Endothelial cell of umbilical vein (primary cell): ENCODE results near the gene RMND5B. TPM values are rescaled to one million over a fixed set of nuclear protein-coding genes. Genes with fewer than 3 reads are reported as not detected.

ENCODE experiments used
- BruUV-seq: library from RNA; stranded (reverse); fragments of 400-500 nt; replicated peaks from 2 replicates; lab custom pipeline; 2021; lab: Mats Ljungman, UMichigan
- CTCF ChIA-PET: fragments of 300-600, 350-600 bp; sonication (Branson Sonifier 250); formaldehyde crosslinking; loops from one replicate; lab custom pipeline; 2021; ENCODE audit warnings: antibody characterized with exemption, inconsistent platforms; lab: Charles Lee
- POLR2A ChIA-PET: fragments of 300-600, 350-600 bp; sonication (Branson Sonifier 250); formaldehyde crosslinking; loops from one replicate; lab custom pipeline; 2021; ENCODE audit warnings: antibody characterized with exemption, inconsistent platforms; lab: Charles Lee
- DNase-seq: peaks from one replicate; pipeline ENCODE4 v3.0.0-alpha.2; 2011; ENCODE audit warnings: low read depth, low spot score
- FAIRE-seq: peaks from 2 replicates; lab custom pipeline; 2011; peaks lifted over from hg19 to GRCh38; lab: Jason Lieb, UNC
- H2AFZ ChIP-seq: 2 replicates; pipeline ENCODE4 v1.6.0; 2012; ENCODE audit warnings: low read depth, low read length, control low read depth, inconsistent platforms
- H3K27ac ChIP-seq: 2 replicates; pipeline ENCODE4 v1.5.1; 2011; ENCODE audit warnings: low read depth, mild to moderate bottlenecking, control low read depth, low read length, moderate library complexity; ENCODE audit not compliant: insufficient read depth
- H3K27me3 ChIP-seq, 2 experiments: 2 replicates each; pipeline versions ENCODE4 v1.6.0 to v1.6.1; 2011; ENCODE audit warnings: low read length in 2 of 2, mixed read lengths in 1 of 2; ENCODE audit not compliant: control insufficient read depth in 2 of 2, insufficient read depth in 2 of 2
- H3K36me3 ChIP-seq, 2 experiments: 2 replicates in 1 of 2; 3 replicates in 1 of 2; pipeline ENCODE4 v1.5.1; 2011; ENCODE audit warnings: low read length in 2 of 2, mild to moderate bottlenecking in 1 of 2, moderate library complexity in 1 of 2; ENCODE audit not compliant: control insufficient read depth in 2 of 2, insufficient read depth in 2 of 2; ENCODE audit errors: extremely low read depth in 1 of 2
- H3K4me1 ChIP-seq: 3 replicates; pipeline ENCODE4 v1.5.1; 2011; ENCODE audit warnings: mild to moderate bottlenecking, low read length; ENCODE audit not compliant: control insufficient read depth, insufficient read depth; ENCODE audit errors: extremely low read depth
- H3K4me2 ChIP-seq: 2 replicates; pipeline ENCODE4 v1.6.1; 2011; ENCODE audit warnings: low read length, control low read depth, mixed read lengths; ENCODE audit not compliant: insufficient read depth
- H3K4me3 ChIP-seq, 3 experiments: fragments of 200-600 bp in 1 of 3; sonication (generic), shearing (Covaris generic) in 1 of 3; replicated peaks in 1 of 3; 2 replicates each; pipeline ENCODE4 v1.5.1; 2011 to 2016; ENCODE audit warnings: control low read depth in 3 of 3, low read length in 3 of 3, mild to moderate bottlenecking in 2 of 3, inconsistent platforms in 1 of 3, low read depth in 1 of 3, moderate library complexity in 1 of 3; ENCODE audit not compliant: insufficient read depth in 1 of 3
- H3K79me2 ChIP-seq: 2 replicates; pipeline ENCODE4 v1.6.0; 2012; ENCODE audit warnings: low read length, inconsistent platforms; ENCODE audit not compliant: control insufficient read depth, insufficient read depth
- H3K9ac ChIP-seq: replicated peaks from 2 replicates; pipeline ENCODE3; 2011; ENCODE audit warnings: low read length, control low read depth; ENCODE audit not compliant: insufficient read depth; ENCODE audit errors: extremely low read depth
- H3K9me1 ChIP-seq: replicated peaks from 3 replicates; pipeline ENCODE4 v1.6.0; 2011; ENCODE audit warnings: mild to moderate bottlenecking, low read length; ENCODE audit not compliant: control insufficient read depth, insufficient read depth; ENCODE audit errors: extremely low read depth
- H3K9me3 ChIP-seq: replicated peaks from 2 replicates; pipeline ENCODE4 v1.5.1; 2012; ENCODE audit warnings: low read length, inconsistent platforms; ENCODE audit not compliant: control insufficient read depth, insufficient read depth
- H4K20me1 ChIP-seq: replicated peaks from 2 replicates; pipeline ENCODE3; 2011; ENCODE audit warnings: mild to moderate bottlenecking, low read length; ENCODE audit not compliant: control insufficient read depth, insufficient read depth; ENCODE audit errors: extremely low read depth
- CTCF ChIP-seq, 2 donors: IDR thresholded peaks; 1 replicate in 1 of 2; 2 replicates in 1 of 2; pipeline ENCODE4 v1.5.1; 2011; ENCODE audit warnings: low read length in 2 of 2, mild to moderate bottlenecking in 2 of 2, moderate library complexity in 2 of 2, control low read depth in 1 of 2, inconsistent platforms in 1 of 2, low read depth in 1 of 2; ENCODE audit not compliant: insufficient read depth in 1 of 2; ENCODE audit errors: extremely low read depth in 1 of 2
- EZH2 ChIP-seq: IDR thresholded peaks from 2 replicates; pipeline ENCODE4 v1.6.1; 2012; ENCODE audit warnings: borderline replicate concordance, low read depth, mild to moderate bottlenecking, moderate library complexity, low read length, inconsistent platforms; ENCODE audit not compliant: severe bottlenecking
- FOS ChIP-seq: IDR thresholded peaks from 2 replicates; pipeline ENCODE4 v1.6.1; 2011; ENCODE audit warnings: mild to moderate bottlenecking, low read length, moderate library complexity, borderline replicate concordance; ENCODE audit not compliant: insufficient read depth
- GATA2 ChIP-seq: IDR thresholded peaks from 2 replicates; pipeline ENCODE4 v1.7.0; 2011; ENCODE audit warnings: low read depth, mild to moderate bottlenecking, moderate library complexity, mixed read lengths, low read length; ENCODE audit not compliant: insufficient read length, insufficient read depth
- JUN ChIP-seq: IDR thresholded peaks from 2 replicates; pipeline ENCODE4 v1.6.1; 2011; ENCODE audit warnings: borderline replicate concordance, low read depth; ENCODE audit not compliant: insufficient read length, insufficient read depth
- MAX ChIP-seq: IDR thresholded peaks from 2 replicates; pipeline ENCODE4 v1.6.1; 2011; ENCODE audit not compliant: insufficient read depth, insufficient read length
- MYC ChIP-seq: IDR thresholded peaks from one replicate; pipeline ENCODE4 v1.6.1; 2011; ENCODE audit warnings: mild to moderate bottlenecking, low read depth, low read length
- POLR2A ChIP-seq: IDR thresholded peaks from 2 replicates; pipeline ENCODE4 v1.6.1; 2012; ENCODE audit warnings: low read depth, mild to moderate bottlenecking, control low read depth, low read length
- POLR2AphosphoS5 ChIP-seq: IDR thresholded peaks from 2 replicates; pipeline ENCODE4 v1.6.1; 2012; ENCODE audit warnings: low read depth, mild to moderate bottlenecking, control low read depth, low read length, moderate library complexity; ENCODE audit not compliant: insufficient read depth
- dilution Hi-C: fragments of 300-500 bp; cut with MboI; formaldehyde crosslinking; loops from one replicate; pipeline ENCODE4 v1.15.0; 2019; ENCODE audit warnings: low sequenced_read_pairs; ENCODE audit not compliant: extremely low pct_ligation_motif_present
- intact Hi-C: fragments of 100-400 bp; cut with micrococcal nuclease; formaldehyde crosslinking; loops from one replicate; pipeline ENCODE4 v1.10.0; 2022
- polyA plus RNA-seq, 4 experiments: library from polyadenylated mRNA; depleted of rRNA in 3 of 4; stranded (reverse) in 3 of 4; unstranded in 1 of 4; fragments of >200 nt; gene quantifications; 2 replicates each; pipeline versions ENCODE4 v1.2.1 to v1.2.3, GENCODE V29; 2011 to 2012; ENCODE audit warnings: missing spikeins in 1 of 4
- total RNA-seq: library from RNA; stranded (reverse); gene quantifications from 2 replicates; pipeline ENCODE4 v1.2.3, GENCODE V29; 2021

Gene RMND5B
- total and polyA plus RNA-seq, 2 donors (not counting 3 experiments of a cell fraction or from before 2014, with no cell fraction given), result 38.2 to 40.2 TPM

DNA sequence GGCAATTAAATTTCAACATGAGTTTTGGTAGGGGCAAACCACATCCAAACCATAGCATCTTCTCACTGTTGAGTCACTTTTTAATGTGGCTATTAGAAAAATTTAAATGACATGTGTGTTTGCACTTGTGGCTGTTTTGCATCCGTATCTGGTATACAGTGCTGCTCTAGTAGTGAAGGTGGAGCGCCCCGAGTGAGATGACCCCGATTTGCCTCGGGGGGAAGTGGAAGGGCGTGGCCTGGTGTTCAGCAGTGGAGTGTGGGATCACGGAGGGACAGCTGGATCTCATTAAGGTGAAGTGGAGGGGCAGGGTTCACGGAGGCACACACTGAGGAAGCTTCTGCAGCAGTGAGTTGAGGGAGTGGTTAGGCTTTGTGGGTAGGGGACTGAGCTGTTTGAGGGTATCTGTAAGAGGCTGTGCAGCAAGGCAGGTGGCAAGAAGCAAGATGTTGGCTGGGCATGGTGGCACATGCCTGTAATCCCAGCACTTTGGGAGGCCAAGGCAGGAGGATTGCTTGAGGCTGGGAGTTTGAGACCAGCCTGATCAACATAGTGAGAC lies 62.5 kb downstream of the RMND5B start:
- TF ChIP-seq MAX (no peak), MYC (no peak), POLR2A (no peak), POLR2AphosphoS5 (no peak), GATA2 (no peak), JUN (no peak)
- Histone ChIP-seq H3K4me2 (no peak overlapping the region), H3K79me2 (no peaks in the 10 kb centered on the region), H3K9me1 (no peaks in the 10 kb centered on the region), H3K4me1 (no peaks in the 10 kb centered on the region), H3K4me3 (no peak overlapping the region), H3K36me3 (no peaks in the 10 kb centered on the region), H4K20me1 (no peaks in the 10 kb centered on the region), H3K9me3 (no peaks in the 10 kb centered on the region), H2AFZ (no peak overlapping the region), H3K27ac (no peak overlapping the region), H3K9ac (no peak overlapping the region), H3K27me3 (peaks cover 3 to 12% of the 10 kb centered on the region in 2 experiments)
- intact Hi-C loops (no loop called here), dilution Hi-C loops (no loop called here)
- BruUV-seq, result no TSS peak
- DNase-seq (no peak), FAIRE-seq (no peak)
- ChIA-PET CTCF (interaction anchor here (0.9 kb wide), 1 partner anchor 8 kb away, joined by 3 read pairs; no protein-coding TSS in a partner anchor), POLR2A (no interaction called here)

- dilution Hi-C loops, result no loop called here
- Histone ChIP-seq H3K9ac (no peak overlapping the region), H3K9me1 (no peaks in the 10 kb centered on the region), H3K4me2 (no peak overlapping the region), H4K20me1 (no peaks in the 10 kb centered on the region), H3K4me3 (no peak overlapping the region), H3K36me3 (no peaks in the 10 kb centered on the region), H3K9me3 (no peaks in the 10 kb centered on the region), H3K27me3 (peaks cover 3 to 12% of the 10 kb centered on the region in 2 experiments), H3K79me2 (no peaks in the 10 kb centered on the region), H3K4me1 (no peaks in the 10 kb centered on the region), H3K27ac (no peak overlapping the region), H2AFZ (no peak overlapping the region)
- TF ChIP-seq MYC (no peak), FOS (no peak), EZH2 (no peak), POLR2A (no peak), CTCF (IDR thresholded peaks at IDR 0.05; ENCODE audit: extremely low read depth in 1 of 2, insufficient read depth in 1 of 2, low read depth in 1 of 2, low read length in 2 of 2) (no peak), MAX (no peak), JUN (no peak), POLR2AphosphoS5 (no peak)
- CTCF ChIA-PET, result no interaction called here
- BruUV-seq, result no TSS peak
- DNase-seq (no peak), FAIRE-seq (no peak)
- intact Hi-C loops, result no loop called here
- POLR2A ChIA-PET, result no interaction called here
Measured at GRCh38 chr5:178194026-178194425, 63.2 kb downstream of the RMND5B start.
